ENCODE measurements around the gene AGO3. TPM values are rescaled to one million over a fixed set of nuclear protein-coding genes. Genes with fewer than 3 reads are reported as not detected.

Gene AGO3
- total and polyA plus RNA-seq, 2 experiments from 2014 or later = 19.2 to 27.3 TPM

- TF ChIP-seq ETS1 (IDR thresholded peaks at IDR 0.05) (no peak), NANOG (IDR thresholded peaks at IDR 0.05; ENCODE audit: borderline replicate concordance) (no peak), REST (IDR thresholded peaks at IDR 0.05; ENCODE audit: unreplicated experiment) (no peak), ZNF114 (CRISPR knock-in tag; IDR thresholded peaks at IDR 0.05) (no peak)
Observed at GRCh38 chr1:35931446-35932157, 697 bp downstream of the AGO3 start (continued).

GRCh38 chr1:35932158-35932636 lies 1.3 kb downstream of the AGO3 start:
- peaks cover 44% of the 10 kb centered on the region for H3K4me1 Mint-ChIP-seq
- ATAC-seq (no peak), DNase-seq (ENCODE audit: low spot score) (no peak)
- H3K79me2 ChIP-seq (replicated peaks; ENCODE audit: insufficient read depth) = peaks cover 58% of the 10 kb centered on the region
- no peaks in the 10 kb centered on the region for H3K27me3 ChIP-seq (ENCODE audit: insufficient read depth)
- H4K20me1 ChIP-seq (replicated peaks; ENCODE audit: insufficient read depth) = no peaks in the 10 kb centered on the region; the same call in none of the 2 replicates
- H3K9me2 ChIP-seq (ENCODE audit: insufficient read depth) = no peaks in the 10 kb centered on the region
- peak overlapping the region; percentile 96 for H3K4me2 ChIP-seq
- peaks cover 4% of the 10 kb centered on the region for H3K27me3 Mint-ChIP-seq (ENCODE audit: insufficient read depth, low read depth, poor library complexity)
- H2AFZ ChIP-seq = no peak overlapping the region
- H3K27ac ChIP-seq (ENCODE audit: low read depth) = peak overlapping the region; percentile 98; the same call in 1 of the 2 replicates
- H3K4me1 ChIP-seq (ENCODE audit: insufficient read depth) = peaks cover 35% of the 10 kb centered on the region
- H3K9me3 Mint-ChIP-seq = no peaks in the 10 kb centered on the region
- H3F3A ChIP-seq (replicated peaks; ENCODE audit: low read depth) = peaks cover 9% of the 10 kb centered on the region; the same call in 1 of the 2 replicates
- no peaks in the 10 kb centered on the region for H3K36me3 ChIP-seq (ENCODE audit: insufficient read depth)
- H3K4me3 Mint-ChIP-seq = peak overlapping the region; percentile 98
- no peaks in the 10 kb centered on the region for H3K36me3 Mint-ChIP-seq (ENCODE audit: low read depth)
- no peak overlapping the region; the same call in 1 of the 2 replicates for H3K27ac Mint-ChIP-seq
- peak overlapping the region; percentile 89 for H3K4me3 ChIP-seq
- TF ChIP-seq ETS1 (IDR thresholded peaks at IDR 0.05) (no peak), CREB1 (CRISPR knock-in tag; IDR thresholded peaks at IDR 0.05; ENCODE audit: low read depth) (no peak), REST (IDR thresholded peaks at IDR 0.05; ENCODE audit: unreplicated experiment) (no peak), POLR2AphosphoS5 (IDR thresholded peaks at IDR 0.05; ENCODE audit: low read depth) (no peak), EZH2phosphoT487 (IDR thresholded peaks at IDR 0.05; ENCODE audit: unreplicated experiment) (no peak), EZH2 (IDR thresholded peaks at IDR 0.05; ENCODE audit: low read depth, unreplicated experiment) (no peak), ZNF331 (CRISPR knock-in tag; IDR thresholded peaks at IDR 0.05; ENCODE audit: low read depth) (no peak), ZNF114 (CRISPR knock-in tag; IDR thresholded peaks at IDR 0.05) (no peak), CTCF (conservative IDR thresholded peaks at IDR 0.05; ENCODE audit: low read depth in 2 of 2) (no peak), STAT1 (IDR thresholded peaks at IDR 0.05; ENCODE audit: unreplicated experiment) (no peak), JUNB (IDR thresholded peaks at IDR 0.05; ENCODE audit: unreplicated experiment) (no peak)
